Measurements from ENCODE around the gene FBLL1.

DNA sequence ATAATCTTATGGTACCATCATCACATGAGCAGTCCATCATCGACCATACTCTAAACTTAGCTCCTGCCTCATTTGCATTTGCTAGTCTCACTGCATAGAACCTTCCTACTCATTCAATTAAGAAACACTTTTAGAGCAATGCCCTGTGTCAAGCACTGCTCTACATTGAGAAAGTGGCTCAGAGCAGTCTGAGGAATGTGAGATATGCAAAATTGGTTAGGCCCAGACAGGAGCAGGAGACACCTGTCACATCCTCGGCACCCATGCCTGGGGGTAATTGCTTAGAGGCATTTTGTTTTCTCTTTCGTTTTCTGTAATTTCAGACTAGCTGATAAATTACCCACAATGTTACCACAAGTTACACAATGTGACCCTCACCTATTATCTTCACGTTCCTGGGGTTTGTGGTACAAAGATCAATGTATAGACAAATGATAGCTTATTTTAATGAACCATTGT lies 47.7 kb upstream of the FBLL1 start:
- TF ChIP-seq, protein P1, sequence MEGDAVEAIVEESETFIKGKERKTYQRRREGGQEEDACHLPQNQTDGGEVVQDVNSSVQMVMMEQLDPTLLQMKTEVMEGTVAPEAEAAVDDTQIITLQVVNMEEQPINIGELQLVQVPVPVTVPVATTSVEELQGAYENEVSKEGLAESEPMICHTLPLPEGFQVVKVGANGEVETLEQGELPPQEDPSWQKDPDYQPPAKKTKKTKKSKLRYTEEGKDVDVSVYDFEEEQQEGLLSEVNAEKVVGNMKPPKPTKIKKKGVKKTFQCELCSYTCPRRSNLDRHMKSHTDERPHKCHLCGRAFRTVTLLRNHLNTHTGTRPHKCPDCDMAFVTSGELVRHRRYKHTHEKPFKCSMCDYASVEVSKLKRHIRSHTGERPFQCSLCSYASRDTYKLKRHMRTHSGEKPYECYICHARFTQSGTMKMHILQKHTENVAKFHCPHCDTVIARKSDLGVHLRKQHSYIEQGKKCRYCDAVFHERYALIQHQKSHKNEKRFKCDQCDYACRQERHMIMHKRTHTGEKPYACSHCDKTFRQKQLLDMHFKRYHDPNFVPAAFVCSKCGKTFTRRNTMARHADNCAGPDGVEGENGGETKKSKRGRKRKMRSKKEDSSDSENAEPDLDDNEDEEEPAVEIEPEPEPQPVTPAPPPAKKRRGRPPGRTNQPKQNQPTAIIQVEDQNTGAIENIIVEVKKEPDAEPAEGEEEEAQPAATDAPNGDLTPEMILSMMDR (conservative IDR thresholded peaks at IDR 0.05; ENCODE audit: low read depth, low read length): no peak
- no peak for TF ChIP-seq SMC3 (IDR thresholded peaks at IDR 0.05; ENCODE audit: low read depth, low read length)
- no peak for TF ChIP-seq POLR2A (IDR thresholded peaks at IDR 0.05; ENCODE audit: low read depth, low read length)
- TF ChIP-seq FOS (IDR thresholded peaks at IDR 0.05; ENCODE audit: low read depth, low read length): no peak
